Spleen (tissue), 11 donors: ENCODE data around the gene TRPV2. TPM values are rescaled to one million over a fixed set of nuclear protein-coding genes. Genes with fewer than 3 reads are reported as not detected.

Experiments
- DNase-seq: peaks from one replicate; pipeline ENCODE4 v3.0.0-alpha.2; 2020
- H3K27ac ChIP-seq, 8 donors: fragments of 200-600 bp; sonication (generic) in 7 of 8; 1 replicate in 4 of 8; 2 replicates in 4 of 8; pipeline versions ENCODE4 v1.5.0 to v1.8.0; 2016 to 2021; ENCODE audit warnings: inconsistent platforms in 4 of 8, mild to moderate bottlenecking in 4 of 8, moderate library complexity in 1 of 8
- H3K27me3 ChIP-seq, 7 donors: fragments of 200-600 bp; sonication (generic) in 6 of 7; replicated peaks in 1 of 7; 1 replicate in 4 of 7; 2 replicates in 3 of 7; pipeline versions ENCODE4 v1.5.0 to v1.8.0; 2016 to 2021; ENCODE audit warnings: inconsistent platforms in 3 of 7, mild to moderate bottlenecking in 1 of 7
- H3K36me3 ChIP-seq, 6 donors: fragments of 200-600 bp; sonication (generic) in 5 of 6; 1 replicate in 4 of 6; 2 replicates in 2 of 6; pipeline versions ENCODE4 v1.5.0 to v1.8.0; 2016 to 2021; ENCODE audit warnings: inconsistent platforms in 2 of 6
- H3K4me1 ChIP-seq, 6 donors: fragments of 200-600 bp; sonication (generic) in 5 of 6; 1 replicate in 3 of 6; 2 replicates in 3 of 6; pipeline versions ENCODE4 v1.5.0 to v1.8.0; 2016 to 2021; ENCODE audit warnings: inconsistent platforms in 3 of 6
- H3K4me3 ChIP-seq, 8 donors: fragments of 200-600 bp; sonication (generic) in 7 of 8; 1 replicate in 4 of 8; 2 replicates in 4 of 8; pipeline versions ENCODE4 v1.5.0 to v1.8.0; 2016 to 2021; ENCODE audit warnings: inconsistent platforms in 4 of 8, mild to moderate bottlenecking in 4 of 8, moderate library complexity in 2 of 8
- H3K9me3 ChIP-seq, 8 donors: fragments of 200-600 bp; sonication (generic) in 7 of 8; 1 replicate in 4 of 8; 2 replicates in 4 of 8; pipeline versions ENCODE4 v1.5.0 to v1.8.0; 2016 to 2021; ENCODE audit warnings: inconsistent platforms in 4 of 8
- POLR2A ChIP-seq, 3 donors: fragments of 450-650 bp; IDR thresholded peaks; one replicate each; pipeline ENCODE4 v1.5.1; 2017; ENCODE audit warnings: antibody characterized with exemption in 3 of 3, mild to moderate bottlenecking in 1 of 3
- POLR2AphosphoS5 ChIP-seq, 3 donors: sonication (generic); formaldehyde crosslinking; IDR thresholded peaks; one replicate each; pipeline ENCODE4 v1.5.1; 2017; ENCODE audit warnings: antibody characterized with exemption in 3 of 3
- WGBS, 5 donors: extraction: QIAGEN DNeasy Blood & Tissue Kit in 3 of 5; methylation state at CpG; one replicate each; pipeline versions ENCODE4 v1.1.5 to v1.1.7; 2013 to 2018; 5-methylcytosine and 5-hydroxymethylcytosine counted together
- intact Hi-C: fragments of 100-400 bp; cut with DNase I; formaldehyde crosslinking; loops from one replicate; pipeline ENCODE4 v1.15.0; 2023; ENCODE audit warnings: low total_unique reads
- polyA plus RNA-seq, 3 donors: library from polyadenylated mRNA; stranded (reverse); fragments of 200-250 nt; gene quantifications; one replicate each; pipeline ENCODE4 v1.2.1, GENCODE V29; 2013
- total RNA-seq, 7 donors: library from RNA; depleted of rRNA in 3 of 7; stranded (reverse); fragments of >200 nt in 3 of 7; fragmentation: NEBNext Ultra II Directional in 4 of 7; extraction: Animal tissue kit (Norgen Biotek cat#: 25700) in 4 of 7; gene quantifications; one replicate each; pipeline versions ENCODE4 v1.1.0 to v1.2.1, GENCODE V29; 2016 to 2021
- TF ChIP-seq, protein P1 (sequence below), 11 experiments: fragments of 200-600 bp in 7 of 11; fragments of 450-650 bp in 4 of 11; sonication (generic) in 4 of 11; IDR thresholded peaks in 8 of 11; conservative IDR thresholded peaks in 3 of 11; 1 replicate in 7 of 11; 2 replicates in 4 of 11; pipeline versions ENCODE4 v1.4.0 to v1.8.0; 2016 to 2021; ENCODE audit warnings: antibody characterized with exemption in 11 of 11, inconsistent platforms in 4 of 11, mild to moderate bottlenecking in 1 of 11
- donor health status: healthy with polysubstance abuse.
- donor health status: DM: no; HTN: no; CAD: no; lungs with moderate emphysema.
- donor health status: DM: no; HTN: no; CAD: no.
- donor health status: Bipolar disorder and iron deficiency.
- donor health status: healthy.
- donor health status: DM: no; HTN: no; CAD: no.
- donor health status: DM: yes; HTN: yes; CAD: no.

TRPV2 gene
- total and polyA plus RNA-seq, 10 donors: 37.0 to 85.7 (median 52.6) TPM

DNA sequence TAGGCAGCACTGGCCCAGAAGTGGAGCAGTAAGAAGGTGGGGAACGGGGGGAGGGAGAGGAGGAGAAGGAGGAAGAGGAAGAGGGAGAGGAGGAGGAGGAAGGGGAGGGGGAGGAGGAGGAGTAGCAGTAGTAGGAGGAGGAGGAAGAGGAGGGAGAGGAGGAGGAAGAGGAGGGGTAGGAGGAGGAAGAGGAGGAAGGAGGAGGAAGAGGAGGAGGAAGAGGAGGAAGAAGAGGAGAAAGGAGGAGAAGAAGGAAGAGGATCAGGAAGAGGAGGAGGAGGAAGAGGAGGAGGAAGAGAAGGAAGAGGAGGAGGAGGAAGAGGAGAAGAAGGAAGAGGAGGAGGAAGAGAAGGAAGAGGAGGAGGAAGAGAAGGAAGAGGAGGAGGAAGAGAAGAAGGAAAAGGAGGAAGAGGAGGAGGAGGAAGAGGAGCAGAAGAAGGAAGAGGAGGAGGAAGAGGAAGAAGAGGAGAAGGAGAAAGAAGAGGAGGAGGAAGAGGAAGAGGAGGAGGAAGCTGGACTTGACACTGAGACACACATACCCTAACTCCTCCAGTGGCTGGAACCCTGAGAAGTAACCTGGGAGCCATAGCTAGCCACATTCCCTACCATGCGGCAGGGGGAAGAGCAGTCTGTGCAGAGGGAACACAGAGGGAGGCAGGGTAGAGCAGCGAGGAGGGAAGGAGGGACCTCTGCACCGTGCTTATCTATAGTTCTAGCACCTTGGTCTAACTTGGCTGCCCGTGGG, 40.8 kb downstream of the TRPV2 start:
- no peak for DNase-seq
- intact Hi-C loops: no loop called here

DNA sequence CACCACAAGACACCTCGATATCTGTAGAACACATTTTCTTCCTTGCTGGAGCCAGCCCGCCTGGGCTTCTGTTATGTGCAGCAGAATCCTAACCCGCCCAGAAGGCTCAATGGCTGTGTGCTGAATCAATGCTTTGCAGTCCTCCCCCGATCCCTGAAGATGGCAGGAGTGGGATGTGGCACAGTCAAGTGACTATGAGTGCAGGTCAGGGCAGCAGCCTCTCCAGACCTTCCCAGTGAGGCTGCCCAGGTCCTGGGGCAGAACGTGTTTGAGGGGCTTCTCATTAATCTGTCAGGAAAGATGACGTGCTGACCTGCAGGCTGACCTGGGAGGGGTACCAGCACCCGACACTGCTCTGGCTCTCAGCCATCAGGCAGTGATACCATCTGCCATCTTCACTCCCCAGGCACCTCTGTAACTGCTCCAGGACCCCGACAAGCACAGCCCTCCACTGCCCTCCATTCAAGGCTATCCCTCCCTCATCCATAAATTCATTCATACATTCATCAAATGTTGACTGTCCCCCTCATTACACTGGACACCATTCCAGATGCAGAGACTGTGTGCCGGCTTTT, 41.5 kb downstream of the TRPV2 start:
- Histone ChIP-seq H3K4me3 (no peak overlapping the region), H3K36me3 (peaks cover 0 to 37% (median 3%) of the 10 kb centered on the region in 6 donors), H3K9me3 (no peaks in the 10 kb centered on the region), H3K4me1 (peaks cover 0 to 51% (median 33%) of the 10 kb centered on the region in 6 donors), H3K27ac (peak overlapping the region in 1 of 8 donors; percentile 16), H3K27me3 (no peaks in the 10 kb centered on the region)
- TF ChIP-seq, protein P1, sequence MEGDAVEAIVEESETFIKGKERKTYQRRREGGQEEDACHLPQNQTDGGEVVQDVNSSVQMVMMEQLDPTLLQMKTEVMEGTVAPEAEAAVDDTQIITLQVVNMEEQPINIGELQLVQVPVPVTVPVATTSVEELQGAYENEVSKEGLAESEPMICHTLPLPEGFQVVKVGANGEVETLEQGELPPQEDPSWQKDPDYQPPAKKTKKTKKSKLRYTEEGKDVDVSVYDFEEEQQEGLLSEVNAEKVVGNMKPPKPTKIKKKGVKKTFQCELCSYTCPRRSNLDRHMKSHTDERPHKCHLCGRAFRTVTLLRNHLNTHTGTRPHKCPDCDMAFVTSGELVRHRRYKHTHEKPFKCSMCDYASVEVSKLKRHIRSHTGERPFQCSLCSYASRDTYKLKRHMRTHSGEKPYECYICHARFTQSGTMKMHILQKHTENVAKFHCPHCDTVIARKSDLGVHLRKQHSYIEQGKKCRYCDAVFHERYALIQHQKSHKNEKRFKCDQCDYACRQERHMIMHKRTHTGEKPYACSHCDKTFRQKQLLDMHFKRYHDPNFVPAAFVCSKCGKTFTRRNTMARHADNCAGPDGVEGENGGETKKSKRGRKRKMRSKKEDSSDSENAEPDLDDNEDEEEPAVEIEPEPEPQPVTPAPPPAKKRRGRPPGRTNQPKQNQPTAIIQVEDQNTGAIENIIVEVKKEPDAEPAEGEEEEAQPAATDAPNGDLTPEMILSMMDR (IDR thresholded peaks at IDR 0.05 in 8 of 11, conservative IDR thresholded peaks at IDR 0.05 in 3 of 11): no peak
- TF ChIP-seq POLR2AphosphoS5 (IDR thresholded peaks at IDR 0.05): peak in 1 of 3 donors; percentile 11
- intact Hi-C loops: no loop called here
- DNase-seq: no peak
- 77 to 89% (median 85%) methylated on average over 9 of the region's 9 CpGs for WGBS, 5 donors

More for the DNA sequence above, 40.8 kb downstream of the TRPV2 start:
- Histone ChIP-seq H3K27ac (peak overlapping the region in 2 of 8 donors; percentile 4 to 19), H3K27me3 (no peaks in the 10 kb centered on the region), H3K4me1 (peaks cover 0 to 44% (median 28%) of the 10 kb centered on the region in 6 donors), H3K36me3 (peaks cover 0 to 33% (median 0%) of the 10 kb centered on the region in 6 donors), H3K4me3 (no peak overlapping the region), H3K9me3 (no peaks in the 10 kb centered on the region)
- WGBS, 5 donors: 74 to 86% (median 80%) methylated on average over 5 of the region's 5 CpGs
- TF ChIP-seq, protein P1 (IDR thresholded peaks at IDR 0.05 in 8 of 11, conservative IDR thresholded peaks at IDR 0.05 in 3 of 11): no peak

GRCh38 chr17:16459271-16459670, 43.9 kb downstream of the TRPV2 start:
- peaks cover 0 to 49% (median 4%) of the 10 kb centered on the region in 6 donors for H3K36me3 ChIP-seq
- no peak for TF ChIP-seq POLR2A (IDR thresholded peaks at IDR 0.05)
- TF ChIP-seq, protein P1 (IDR thresholded peaks at IDR 0.05 in 8 of 11, conservative IDR thresholded peaks at IDR 0.05 in 3 of 11): no peak
- TF ChIP-seq POLR2AphosphoS5 (IDR thresholded peaks at IDR 0.05): no peak
- H3K27me3 ChIP-seq: no peaks in the 10 kb centered on the region
- no peak for DNase-seq
- H3K4me3 ChIP-seq: no peak overlapping the region
- peaks cover 7 to 62% (median 47%) of the 10 kb centered on the region in 6 donors for H3K4me1 ChIP-seq
- no peaks in the 10 kb centered on the region for H3K9me3 ChIP-seq
- H3K27ac ChIP-seq: peak overlapping the region in 4 of 8 donors; percentile 3 to 66 (median 40)
- intact Hi-C loops: no loop called here
- 79 to 92% (median 82%) methylated on average over 11 of the region's 11 CpGs for WGBS, 5 donors

DNA sequence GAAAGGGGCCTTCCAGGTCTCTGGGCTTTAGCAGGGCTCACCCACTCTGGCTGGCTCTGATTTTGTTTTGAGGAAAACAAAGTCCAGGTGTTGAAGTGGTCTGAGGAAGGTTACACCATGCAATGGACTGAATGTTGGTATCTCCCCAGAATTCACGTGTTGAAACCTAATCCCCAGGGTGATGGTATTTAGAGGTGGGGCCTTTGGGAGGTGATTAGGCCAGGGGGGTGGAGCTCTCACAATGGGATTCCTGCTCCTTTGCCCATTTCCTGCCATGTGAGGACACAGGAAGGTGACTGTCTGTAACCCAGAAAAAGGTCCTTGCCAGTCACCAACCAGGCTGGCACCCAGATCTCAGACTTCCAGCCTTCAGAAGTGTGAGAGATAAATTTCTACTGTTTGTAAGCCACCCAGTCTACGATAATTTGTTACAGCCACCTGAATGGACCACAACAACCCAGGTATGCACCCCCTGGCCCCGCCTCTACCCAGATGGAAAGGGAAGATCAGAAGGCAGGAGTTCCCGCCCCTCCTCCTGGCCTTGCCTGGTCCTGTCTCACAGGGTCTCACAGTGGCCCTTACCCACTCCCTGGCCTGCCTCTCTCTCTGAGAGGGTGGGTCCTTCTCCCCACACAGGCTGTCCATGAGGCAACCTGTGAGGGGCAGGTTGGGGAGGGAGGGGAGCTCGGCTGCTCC, 44.6 kb downstream of the TRPV2 start:
- Histone ChIP-seq H3K36me3 (peaks cover 0 to 49% (median 4%) of the 10 kb centered on the region in 6 donors), H3K27me3 (no peaks in the 10 kb centered on the region), H3K4me1 (peaks cover 7 to 69% (median 53%) of the 10 kb centered on the region in 6 donors), H3K4me3 (no peak overlapping the region), H3K9me3 (no peaks in the 10 kb centered on the region), H3K27ac (peak overlapping the region in 5 of 8 donors; percentile 3 to 66 (median 49))
- WGBS, 5 donors: 76 to 95% (median 88%) methylated on average over 4 to 5 of the region's 5 CpGs
- DNase-seq: no peak
- TF ChIP-seq POLR2A (IDR thresholded peaks at IDR 0.05): no peak
- intact Hi-C loops: no loop called here
